Stimulated activated CD8-positive, alpha-beta memory T cell treated with anti-CD3 and anti-CD28 coated beads, Interleukin-7, amount 100 ng/mL, for 4 hours (primary cell): ENCODE measurements around the gene CIROP.
"Not testable (repeated sequence)": the region's sequence is repeated elsewhere in the genome, so short reads cannot be mapped to it uniquely, and the experiment has no call there.

Experiments
- DNase-seq, 2 donors: peaks; one replicate each; pipeline ENCODE4 v3.0.0-alpha.2; 2020; ENCODE audit warnings: low read depth in 2 of 2

Gene CIROP

GRCh38 chr14:23114669-23115038 is 9.9 kb upstream of the CIROP start:
- DNase-seq = no peak

- DNase-seq = no peak
Measured at GRCh38 chr14:23114120-23114458, 9.3 kb upstream of the CIROP start.

GRCh38 chr14:23113431-23114119 is 8.8 kb upstream of the CIROP start:
- DNase-seq = no peak

GRCh38 chr14:23112359-23113178 is 7.8 kb upstream of the CIROP start:
- no peak for DNase-seq

GRCh38 chr14:23110579-23111365 is 6.0 kb upstream of the CIROP start:
- DNase-seq = no peak

- DNase-seq = no peak
Measured at GRCh38 chr14:23109769-23110168, 5.0 kb upstream of the CIROP start.

GRCh38 chr14:23108169-23108568 is 3.4 kb upstream of the CIROP start:
- not testable (repeated sequence) for DNase-seq

- DNase-seq = not testable (repeated sequence)
Measured at GRCh38 chr14:23107620-23108019, 2.8 kb upstream of the CIROP start.

GRCh38 chr14:23106747-23107045 is 1.9 kb upstream of the CIROP start:
- no peak for DNase-seq

GRCh38 chr14:23105348-23105824 is 597 bp upstream of the CIROP start:
- no peak for DNase-seq

- no peak for DNase-seq
Measured at GRCh38 chr14:23104070-23104590, 659 bp downstream of the CIROP start.

GRCh38 chr14:23103581-23103980 is 1.2 kb downstream of the CIROP start:
- no peak for DNase-seq

- DNase-seq = no peak
Measured at GRCh38 chr14:23102801-23103200, 2.0 kb downstream of the CIROP start.

- no peak for DNase-seq
Measured at GRCh38 chr14:23101986-23102625, 2.7 kb downstream of the CIROP start.

- no peak for DNase-seq
Measured at GRCh38 chr14:23101213-23101970, 3.4 kb downstream of the CIROP start.

- no peak for DNase-seq
Measured at GRCh38 chr14:23099212-23099861, 5.5 kb downstream of the CIROP start.

- DNase-seq = no peak
Measured at GRCh38 chr14:23097786-23098185, 7.0 kb downstream of the CIROP start.

- DNase-seq = peak; percentile 98 to 99
Measured at GRCh38 chr14:23095196-23096108, 9.3 kb downstream of the CIROP start, which contains the start of gene C14orf119. C14orf119 (plus strand) TSS chr14:23095505; CDS start chr14:23097659, 2,154 bp downstream.

- DNase-seq = peak in 1 of 2 donors; percentile 64
Measured at GRCh38 chr14:23094666-23095195, 10.1 kb downstream of the CIROP start, which contains the start of gene ACIN1. ACIN1 (minus strand) TSS chr14:23095136; CDS start chr14:23095112, 24 bp downstream.
